Heart left ventricle (tissue), 16 donors: ENCODE measurements around the gene HCK. TPM values are rescaled to one million over a fixed set of nuclear protein-coding genes. Genes with fewer than 3 reads are reported as not detected.

Experiments used
- ATAC-seq, 4 donors: fragments of 200-7000 bp; cut with Tn5 transposase; one replicate each; pipeline ENCODE4 v1.9.1; 2020 to 2022; ENCODE audit warnings: moderate library complexity in 4 of 4, mild to moderate bottlenecking in 3 of 4, moderate number of reproducible peaks in 1 of 4
- DNase-seq, 5 donors: peaks; one replicate each; pipeline ENCODE4 v3.0.0-alpha.2; 2020
- H3K27ac ChIP-seq, 12 donors: fragments of 200-600 bp; sonication (generic) in 4 of 12; one replicate each; pipeline versions ENCODE4 v1.5.0 to v1.8.0; 2016 to 2022; ENCODE audit warnings: mild to moderate bottlenecking in 2 of 12
- H3K27me3 ChIP-seq, 9 donors: fragments of 200-600 bp; sonication (generic) in 2 of 9; one replicate each; pipeline versions ENCODE4 v1.5.1 to v1.8.0; 2016 to 2022; ENCODE audit warnings: mild to moderate bottlenecking in 3 of 9
- H3K36me3 ChIP-seq, 9 donors: fragments of 200-600 bp; sonication (generic) in 2 of 9; one replicate each; pipeline versions ENCODE4 v1.5.0 to v1.8.0; 2018 to 2022; ENCODE audit warnings: mild to moderate bottlenecking in 2 of 9
- H3K4me1 ChIP-seq, 12 donors: fragments of 200-600 bp; sonication (generic) in 4 of 12; one replicate each; pipeline versions ENCODE4 v1.5.0 to v1.8.0; 2016 to 2022; ENCODE audit warnings: mild to moderate bottlenecking in 3 of 12
- H3K4me3 ChIP-seq, 12 donors: fragments of 200-600 bp; sonication (generic) in 4 of 12; one replicate each; pipeline versions ENCODE4 v1.5.0 to v1.8.0; 2017 to 2022; ENCODE audit warnings: mild to moderate bottlenecking in 9 of 12, moderate library complexity in 4 of 12
- H3K9me3 ChIP-seq, 12 donors: fragments of 200-600 bp; sonication (generic) in 4 of 12; one replicate each; pipeline versions ENCODE4 v1.5.0 to v1.8.0; 2016 to 2022; ENCODE audit warnings: mild to moderate bottlenecking in 1 of 12
- POLR2A ChIP-seq, 2 donors: fragments of 450-650 bp; IDR thresholded peaks; one replicate each; pipeline ENCODE4 v1.6.1; 2017; ENCODE audit warnings: antibody characterized with exemption in 2 of 2, mild to moderate bottlenecking in 2 of 2, moderate library complexity in 2 of 2
- WGBS, 4 donors: extraction: QIAGEN DNeasy Blood & Tissue Kit in 2 of 4; methylation state at CpG; one replicate each; pipeline versions ENCODE4 v1.1.5 to v1.1.7; 2013 to 2018; 5-methylcytosine and 5-hydroxymethylcytosine counted together
- intact Hi-C, 10 donors: fragments of 100-400 bp; cut with DNase I; formaldehyde crosslinking; loops; one replicate each; pipeline versions ENCODE4 v1.11.1 to v1.14.2; 2022
- polyA plus RNA-seq, 2 donors: library from polyadenylated mRNA; stranded (reverse); fragments of 200-250 nt; gene quantifications; one replicate each; pipeline ENCODE4 v1.2.3, GENCODE V29; 2013
- total RNA-seq, 9 donors: library from RNA; depleted of rRNA in 2 of 9; stranded (reverse); fragments of >200 nt in 2 of 9; fragmentation: NEBNext Ultra II Directional in 3 of 9; extraction: Animal tissue kit (Norgen Biotek cat#: 25700) in 3 of 9; gene quantifications; one replicate each; pipeline versions ENCODE4 v1.1.0 to v1.2.4, GENCODE V29; 2016 to 2023
- TF ChIP-seq, protein P1 (sequence below), 12 donors: fragments of 200-600 bp; sonication (generic) in 4 of 12; IDR thresholded peaks; one replicate each; pipeline versions ENCODE4 v1.5.0 to v1.8.0; 2018 to 2022; ENCODE audit warnings: antibody characterized with exemption in 12 of 12, mild to moderate bottlenecking in 5 of 12
- donor health status: ischemic (EF 13 %, LVEDD 7.1; RV severe dilation, severe dysfunction).
- donor health status: healthy with polysubstance abuse.
- donor health status: DM: no; HTN: yes; CAD: no.
- donor health status: DM: no; HTN: no; CAD: no.
- donor health status: ischemic (EF 25% LVEDD 6.9; RV normal size, moderate dysfunction).
- donor health status: ischemic (EF 25% LVEDD 5.7; RV mildly dilated, moderate dysfunction).
- donor health status: healthy.
- donor health status: DM: yes; HTN: yes; CAD: no.
- donor health status: ischemic (EF 35%, LVEDD 5.7; RV mildly dilated, moderate dysfunction).
- donor health status: nonischemic (EF 11% LVEDD 7.7; RV severe dilation, severe dysfunction).
- donor health status: DM: yes; HTN: yes; CAD: no.
- donor health status: PGD.
- donor health status: ischemic (EF 29% LVEDD 5.4; RV normal size, mild dysfunction).
- donor health status: nonischemic (EF 23%, LVEDD 6.1; RV moderate dilation, normal function).

Gene HCK
- total and polyA plus RNA-seq, 11 donors: 1.4 to 52.0 (median 4.4) TPM

DNA sequence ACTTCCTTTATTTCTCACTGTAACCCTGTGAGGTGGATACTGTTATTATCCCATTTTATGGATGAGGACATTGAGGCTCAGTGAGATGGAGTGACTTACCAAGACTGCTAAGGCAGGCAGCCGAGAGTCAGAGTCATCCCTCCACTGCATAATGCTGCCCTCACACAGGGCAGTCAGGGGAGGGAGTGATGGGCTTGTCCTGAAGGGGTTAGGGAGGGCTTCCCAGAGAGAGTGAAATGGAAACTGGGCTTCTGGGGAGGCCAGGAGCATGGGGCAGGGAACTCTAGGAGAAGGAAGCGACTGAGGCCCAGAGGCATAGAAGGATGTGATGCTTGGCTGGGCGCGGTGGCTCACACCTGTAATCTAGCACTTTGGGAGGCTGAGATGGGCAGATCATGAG, 88.6 kb downstream of the HCK start:
- no peak for ATAC-seq
- Histone ChIP-seq H3K27me3 (no peaks in the 10 kb centered on the region), H3K4me3 (no peak overlapping the region), H3K27ac (no peak overlapping the region), H3K4me1 (no peaks in the 10 kb centered on the region), H3K36me3 (peaks cover 0 to 100% (median 95%) of the 10 kb centered on the region in 9 donors), H3K9me3 (no peaks in the 10 kb centered on the region)
- intact Hi-C loops: no loop called here
- 75 to 98% (median 86%) methylated on average over 4 of the region's 4 CpGs for WGBS, 4 donors
- no peak for DNase-seq
- TF ChIP-seq POLR2A (IDR thresholded peaks at IDR 0.05): no peak
- TF ChIP-seq, protein P1, sequence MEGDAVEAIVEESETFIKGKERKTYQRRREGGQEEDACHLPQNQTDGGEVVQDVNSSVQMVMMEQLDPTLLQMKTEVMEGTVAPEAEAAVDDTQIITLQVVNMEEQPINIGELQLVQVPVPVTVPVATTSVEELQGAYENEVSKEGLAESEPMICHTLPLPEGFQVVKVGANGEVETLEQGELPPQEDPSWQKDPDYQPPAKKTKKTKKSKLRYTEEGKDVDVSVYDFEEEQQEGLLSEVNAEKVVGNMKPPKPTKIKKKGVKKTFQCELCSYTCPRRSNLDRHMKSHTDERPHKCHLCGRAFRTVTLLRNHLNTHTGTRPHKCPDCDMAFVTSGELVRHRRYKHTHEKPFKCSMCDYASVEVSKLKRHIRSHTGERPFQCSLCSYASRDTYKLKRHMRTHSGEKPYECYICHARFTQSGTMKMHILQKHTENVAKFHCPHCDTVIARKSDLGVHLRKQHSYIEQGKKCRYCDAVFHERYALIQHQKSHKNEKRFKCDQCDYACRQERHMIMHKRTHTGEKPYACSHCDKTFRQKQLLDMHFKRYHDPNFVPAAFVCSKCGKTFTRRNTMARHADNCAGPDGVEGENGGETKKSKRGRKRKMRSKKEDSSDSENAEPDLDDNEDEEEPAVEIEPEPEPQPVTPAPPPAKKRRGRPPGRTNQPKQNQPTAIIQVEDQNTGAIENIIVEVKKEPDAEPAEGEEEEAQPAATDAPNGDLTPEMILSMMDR (IDR thresholded peaks at IDR 0.05): no peak

DNA sequence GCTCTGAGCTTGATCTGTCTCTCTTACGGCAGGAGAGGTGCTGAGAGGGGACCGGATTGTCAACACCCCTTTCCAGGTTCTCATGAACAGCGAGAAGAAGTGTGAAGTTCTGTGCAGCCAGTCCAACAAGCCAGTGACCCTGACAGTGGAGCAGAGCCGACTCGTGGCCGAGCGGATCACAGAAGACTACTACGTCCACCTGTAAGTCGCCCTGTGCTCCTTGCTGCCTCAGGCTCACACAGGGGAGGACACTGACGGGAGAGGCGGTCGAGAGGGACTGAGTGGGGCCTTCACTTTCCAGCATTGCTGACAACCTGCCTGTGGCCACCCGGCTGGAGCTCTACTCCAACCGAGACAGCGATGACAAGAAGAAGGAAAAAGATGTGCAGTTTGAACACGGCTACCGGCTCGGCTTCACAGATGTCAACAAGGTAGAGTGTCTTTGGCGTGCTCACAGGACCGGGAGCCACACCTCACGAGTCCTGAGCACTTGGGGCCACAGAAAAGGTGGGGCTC, 89.5 kb downstream of the HCK start:
- 88 to 95% (median 91%) methylated on average over 20 to 21 of the region's 21 CpGs for WGBS, 4 donors
- intact Hi-C loops: no loop called here

DNA sequence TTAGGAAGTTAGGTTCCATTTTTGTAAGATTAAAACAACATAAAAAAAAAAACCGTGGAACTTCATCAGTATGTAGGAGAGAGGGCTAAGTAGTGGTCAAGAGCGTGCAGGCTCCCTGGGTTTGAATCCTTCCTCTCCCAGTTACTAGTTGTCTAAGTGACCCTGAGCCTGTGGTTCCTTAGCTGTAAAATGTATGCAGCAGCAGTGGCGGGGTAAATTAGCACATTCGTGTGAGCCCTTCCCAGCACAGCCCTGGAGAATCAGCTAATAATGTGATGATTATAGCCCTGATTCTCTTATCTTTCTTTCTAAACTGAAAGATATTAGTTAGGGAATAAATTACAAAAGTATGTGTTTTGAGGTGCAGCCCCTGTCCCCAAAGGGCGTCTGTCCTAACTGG, 90.0 kb downstream of the HCK start:
- Histone ChIP-seq H3K4me1 (no peaks in the 10 kb centered on the region), H3K9me3 (no peaks in the 10 kb centered on the region), H3K27me3 (no peaks in the 10 kb centered on the region), H3K4me3 (no peak overlapping the region), H3K36me3 (peaks cover 0 to 100% (median 97%) of the 10 kb centered on the region in 9 donors), H3K27ac (no peak overlapping the region)
- WGBS, 4 donors: 90 to 95% (median 94%) methylated on average over 5 of the region's 5 CpGs
- no peak for ATAC-seq
- intact Hi-C loops: no loop called here
- TF ChIP-seq, protein P1 (IDR thresholded peaks at IDR 0.05): no peak
- TF ChIP-seq POLR2A (IDR thresholded peaks at IDR 0.05): no peak
- DNase-seq: no peak

More for the DNA sequence above, 89.5 kb downstream of the HCK start:
- Histone ChIP-seq H3K36me3 (peaks cover 0 to 100% (median 97%) of the 10 kb centered on the region in 9 donors), H3K4me3 (no peak overlapping the region), H3K9me3 (no peaks in the 10 kb centered on the region), H3K27me3 (no peaks in the 10 kb centered on the region), H3K27ac (no peak overlapping the region), H3K4me1 (no peaks in the 10 kb centered on the region)
- DNase-seq (no peak), ATAC-seq (no peak)
- TF ChIP-seq POLR2A (IDR thresholded peaks at IDR 0.05): no peak
- TF ChIP-seq, protein P1 (IDR thresholded peaks at IDR 0.05): no peak

DNA sequence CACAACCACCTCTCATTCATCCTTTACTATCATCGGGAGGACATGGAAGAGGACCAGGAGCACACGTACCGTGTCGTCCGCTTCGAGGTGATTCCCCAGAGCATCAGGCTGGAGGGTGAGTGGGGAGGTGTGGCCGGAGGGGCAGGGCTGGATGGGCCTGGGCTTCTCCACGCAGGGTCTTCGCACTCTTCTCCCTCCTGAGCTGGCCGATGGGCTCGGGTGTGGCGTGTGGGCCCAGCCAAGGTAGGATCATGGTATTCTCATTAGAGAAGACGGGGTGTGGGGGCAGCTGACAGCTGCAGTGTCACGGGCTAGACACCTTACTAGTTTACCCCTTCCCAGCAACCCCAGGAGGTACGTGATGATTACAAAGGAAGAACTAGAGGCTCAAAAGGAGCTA, 90.9 kb downstream of the HCK start:
- Histone ChIP-seq H3K4me3 (no peak overlapping the region), H3K9me3 (no peaks in the 10 kb centered on the region), H3K4me1 (no peaks in the 10 kb centered on the region), H3K27ac (no peak overlapping the region), H3K27me3 (no peaks in the 10 kb centered on the region), H3K36me3 (peaks cover 0 to 100% (median 97%) of the 10 kb centered on the region in 9 donors)
- DNase-seq (no peak), ATAC-seq (no peak)
- TF ChIP-seq, protein P1 (IDR thresholded peaks at IDR 0.05): no peak
- no peak for TF ChIP-seq POLR2A (IDR thresholded peaks at IDR 0.05)
- WGBS, 4 donors: 94 to 96% (median 95%) methylated on average over 13 to 15 of the region's 15 CpGs
- intact Hi-C loops: no loop called here
